AG09319 (cell line): ENCODE data around the gene IRS1.
A peak's percentile ranks its signal among the peaks of the same experiment; 100 is the strongest.
"Not testable (repeated sequence)": the region's sequence is repeated elsewhere in the genome, so short reads cannot be mapped to it uniquely, and the experiment has no call there.

Experiments
- DNase-seq: peaks from one replicate; pipeline ENCODE4 v3.0.0-alpha.2; 2010; ENCODE audit warnings: low read depth; ENCODE audit errors: extremely low read depth
- CTCF ChIP-seq: IDR thresholded peaks from 2 replicates; pipeline ENCODE4 v1.5.1; 2011; ENCODE audit warnings: low read depth, mild to moderate bottlenecking, inconsistent platforms, low read length, moderate library complexity

The IRS1 gene

GRCh38 chr2:226839161-226839560, 39.5 kb upstream of the IRS1 start:
- DNase-seq = no peak
- TF ChIP-seq CTCF = no peak

GRCh38 chr2:226838722-226839121, 39.1 kb upstream of the IRS1 start:
- no peak for TF ChIP-seq CTCF
- DNase-seq = no peak

- no peak for TF ChIP-seq CTCF
- DNase-seq = no peak
These were observed 38.4 kb upstream of the IRS1 start for GRCh38 chr2:226837787-226838603.

- no peak for DNase-seq
- TF ChIP-seq CTCF = no peak
These were observed 37.7 kb upstream of the IRS1 start for GRCh38 chr2:226837334-226837733.

- no peak for TF ChIP-seq CTCF
- no peak for DNase-seq
These were observed 36.9 kb upstream of the IRS1 start for GRCh38 chr2:226836548-226836885.

GRCh38 chr2:226835796-226836547, 36.4 kb upstream of the IRS1 start, which contains the start of gene RHBDD1:
RHBDD1 (plus strand) TSS chr2:226836054; CDS start chr2:226864694, 28,640 bp downstream.
- no peak for TF ChIP-seq CTCF

GRCh38 chr2:226835420-226835795, 35.8 kb upstream of the IRS1 start:
- no peak for TF ChIP-seq CTCF
- DNase-seq = no peak

More at GRCh38 chr2:226835796-226836547, 36.4 kb upstream of the IRS1 start, which contains the start of gene RHBDD1:
- DNase-seq = peak; percentile 88

- not testable (repeated sequence) for DNase-seq
These were observed 35.3 kb upstream of the IRS1 start for GRCh38 chr2:226834880-226835279.
